GM08714 (cell line): ENCODE results near the gene CAMKK2.
"Not testable (repeated sequence)": the region's sequence is repeated elsewhere in the genome, so short reads cannot be mapped to it uniquely, and the experiment has no call there.

Experiments
- H3K4me3 ChIP-seq: fragments of 200-500 bp; sonication (Bioruptor generic); 2 replicates; pipeline ENCODE4 v1.5.1; 2014; ENCODE audit warnings: mild to moderate bottlenecking, low read length, inconsistent platforms
- ZNF274 ChIP-seq: IDR thresholded peaks from 2 replicates; pipeline ENCODE4 v1.6.1; 2012; ENCODE audit warnings: mild to moderate bottlenecking, low read depth, low read length

Gene CAMKK2

GRCh38 chr12:121237415-121237814, 59.1 kb downstream of the CAMKK2 start:
- no peak for TF ChIP-seq ZNF274
- no peak overlapping the region for H3K4me3 ChIP-seq

GRCh38 chr12:121236776-121237175, 59.7 kb downstream of the CAMKK2 start:
- H3K4me3 ChIP-seq: no peak overlapping the region
- no peak for TF ChIP-seq ZNF274

DNA sequence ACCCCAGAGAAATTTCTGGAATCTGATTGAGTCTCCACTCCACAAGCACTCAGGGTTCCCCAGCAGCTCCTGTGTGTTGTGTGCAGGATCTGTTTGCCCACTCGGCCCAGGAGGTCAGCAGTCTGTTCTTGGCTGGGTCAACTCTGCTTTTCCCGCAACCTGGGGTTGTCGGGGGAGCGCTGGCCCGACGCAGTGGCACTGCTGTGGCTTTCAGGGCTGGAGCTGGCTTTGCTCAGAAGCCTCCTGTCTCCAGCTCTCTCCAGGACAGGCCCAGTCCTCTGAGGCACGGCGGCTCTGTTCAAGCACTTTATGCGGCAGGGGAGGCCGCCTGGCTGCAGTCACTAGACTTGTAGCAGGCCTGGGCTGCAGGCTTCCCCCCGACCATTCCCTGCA, 62.9 kb downstream of the CAMKK2 start:
- no peak for TF ChIP-seq ZNF274
- no peak overlapping the region for H3K4me3 ChIP-seq

- no peak for TF ChIP-seq ZNF274
- H3K4me3 ChIP-seq: no peak overlapping the region
These were observed 63.4 kb downstream of the CAMKK2 start for GRCh38 chr12:121232977-121233627.

DNA sequence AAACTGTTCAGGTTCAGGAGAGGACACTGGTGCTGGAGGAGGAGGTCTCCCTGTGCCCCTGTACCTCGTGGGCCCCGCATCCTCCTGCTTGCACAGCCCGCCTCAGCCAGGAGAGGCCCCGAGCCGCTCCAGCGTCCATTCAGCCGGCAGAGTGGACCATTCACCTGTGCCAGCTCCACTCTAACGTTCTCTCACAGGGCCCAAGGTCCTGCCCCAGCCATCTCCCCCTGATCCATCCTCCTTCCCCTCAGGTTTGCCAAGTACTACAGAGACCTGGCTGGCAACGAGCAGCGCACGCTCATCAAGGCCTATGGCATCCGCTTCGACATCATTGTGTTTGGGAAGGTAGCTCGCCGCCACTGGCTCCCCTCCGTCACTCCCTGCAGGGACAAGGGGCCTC, 64.3 kb downstream of the CAMKK2 start:
- TF ChIP-seq ZNF274: no peak
- H3K4me3 ChIP-seq: no peak overlapping the region

DNA sequence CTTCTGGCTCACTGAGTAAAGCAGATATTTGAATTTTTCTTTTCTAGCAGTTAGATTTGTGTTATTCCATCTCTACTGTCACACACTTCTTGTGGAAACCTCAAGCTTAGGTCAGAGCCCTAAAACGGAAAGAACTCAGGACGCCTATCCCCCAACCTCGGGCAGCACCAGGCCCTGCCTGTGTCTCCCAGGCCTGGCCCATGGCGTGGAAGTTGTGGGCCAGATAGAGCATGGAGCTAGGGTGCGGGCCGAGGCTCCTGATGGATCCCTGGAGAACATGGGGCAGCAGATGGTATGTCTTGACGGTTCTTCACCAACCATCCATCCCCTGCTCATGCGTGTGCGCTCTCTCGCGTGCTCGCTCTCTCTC, 66.0 kb downstream of the CAMKK2 start:
- H3K4me3 ChIP-seq: no peak overlapping the region
- no peak for TF ChIP-seq ZNF274

- not testable (repeated sequence) for H3K4me3 ChIP-seq
These were observed 66.5 kb downstream of the CAMKK2 start for GRCh38 chr12:121229826-121230537.

DNA sequence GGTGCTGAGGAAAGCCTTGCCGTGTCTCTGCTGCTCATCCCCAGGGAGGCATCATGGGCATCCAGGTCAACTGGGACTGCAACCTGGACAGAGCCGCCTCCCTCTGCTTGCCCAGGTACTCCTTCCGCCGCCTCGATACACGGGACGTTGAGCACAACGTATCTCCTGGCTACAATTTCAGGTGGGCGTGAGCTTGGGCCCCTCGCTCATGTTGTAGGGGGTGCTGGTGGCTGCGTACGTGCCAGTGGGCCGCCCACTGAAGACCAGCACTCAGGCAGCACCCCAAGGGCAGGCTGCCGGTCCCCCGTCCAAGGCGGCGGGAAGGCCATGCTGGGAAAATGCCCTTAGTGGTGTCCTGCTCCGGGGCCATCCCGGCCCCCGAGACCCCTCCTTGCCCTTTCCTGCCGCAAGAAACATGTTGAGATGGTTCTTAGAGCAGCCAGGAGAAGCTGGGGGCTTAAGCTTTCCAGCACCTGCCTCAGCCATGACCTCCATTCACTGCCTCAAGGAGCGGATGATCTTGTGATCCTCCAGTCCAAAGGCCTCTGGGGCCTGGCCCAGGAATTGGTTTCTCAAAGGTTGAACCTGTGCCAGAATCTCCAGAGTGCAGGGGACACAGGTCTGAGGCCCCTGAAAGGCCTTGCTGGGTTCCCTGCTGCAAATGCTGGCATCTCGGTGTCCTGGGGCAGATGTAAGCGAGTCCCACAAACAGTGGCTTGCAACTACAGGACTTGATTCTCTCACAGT, 67.4 kb downstream of the CAMKK2 start:
- no peak for TF ChIP-seq ZNF274
- H3K4me3 ChIP-seq: no peak overlapping the region

DNA sequence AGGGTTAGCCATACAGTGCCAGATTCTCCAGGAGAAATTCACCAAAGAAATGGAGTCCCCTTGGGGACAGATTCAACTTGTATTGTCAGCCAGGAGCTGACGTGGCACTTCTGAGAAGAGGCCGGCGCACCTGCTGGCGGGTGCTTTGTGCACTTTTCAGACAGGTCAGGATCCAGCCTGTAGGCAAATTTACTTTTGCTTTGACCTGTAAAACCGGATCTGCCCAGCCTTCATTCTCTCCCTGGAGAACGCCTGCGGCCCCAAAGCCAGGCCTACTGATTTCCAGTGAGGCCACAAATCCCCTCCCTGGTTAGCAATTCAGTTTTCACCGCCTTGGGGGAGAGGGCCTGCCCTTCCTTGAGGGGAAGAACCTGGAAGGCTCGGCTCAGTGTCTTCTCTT, 69.2 kb downstream of the CAMKK2 start:
- no peak overlapping the region for H3K4me3 ChIP-seq
- TF ChIP-seq ZNF274: no peak

DNA sequence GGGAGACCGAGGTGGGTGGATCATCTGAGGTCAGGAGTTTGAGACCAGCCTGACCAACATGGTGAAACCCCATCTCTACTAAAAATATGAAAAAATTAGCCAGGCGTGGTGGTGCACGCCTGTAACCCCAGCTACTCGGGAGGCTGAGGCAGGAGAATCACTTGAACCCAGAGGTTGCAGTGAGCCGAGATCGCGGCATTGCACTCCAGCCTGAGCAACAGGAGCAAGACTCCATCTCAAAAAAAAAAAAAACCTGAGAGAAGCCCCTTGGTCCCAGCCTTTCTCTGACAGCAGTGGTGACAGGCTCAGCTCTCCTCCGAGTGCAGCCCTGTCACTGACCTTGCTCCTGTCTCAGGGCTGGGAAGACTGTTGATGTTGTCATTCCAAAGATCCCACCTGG, 69.6 kb downstream of the CAMKK2 start:
- not testable (repeated sequence) for H3K4me3 ChIP-seq

GRCh38 chr12:121226399-121226798, 70.1 kb downstream of the CAMKK2 start:
- TF ChIP-seq ZNF274: no peak
- no peak overlapping the region for H3K4me3 ChIP-seq

DNA sequence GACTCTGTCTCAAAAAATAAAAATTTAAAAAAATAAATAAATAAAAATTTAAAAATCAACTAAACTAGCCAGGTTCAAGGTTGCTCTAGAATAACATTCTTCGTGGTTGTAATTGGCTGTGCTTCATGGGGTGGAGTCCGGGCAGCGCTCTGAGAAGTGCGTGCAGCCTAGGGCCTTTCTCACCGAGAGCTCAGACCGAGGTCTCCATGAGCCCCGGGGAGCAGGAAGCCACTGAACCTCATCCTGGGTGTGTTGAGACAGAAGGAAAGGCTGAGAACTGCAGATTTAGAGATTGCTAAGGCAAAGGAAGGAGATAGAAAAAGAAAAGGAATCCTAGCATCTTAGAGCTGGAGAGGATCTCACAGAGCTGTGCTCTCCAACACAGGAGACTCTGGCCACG, 71.9 kb downstream of the CAMKK2 start:
- no peak overlapping the region for H3K4me3 ChIP-seq
- no peak for TF ChIP-seq ZNF274

GRCh38 chr12:121223292-121224285, 72.9 kb downstream of the CAMKK2 start:
- no peak for TF ChIP-seq ZNF274
- no peak overlapping the region for H3K4me3 ChIP-seq

GRCh38 chr12:121222847-121223246, 73.7 kb downstream of the CAMKK2 start:
- no peak overlapping the region for H3K4me3 ChIP-seq
- TF ChIP-seq ZNF274: no peak
